GM18505 (cell line): Measurements from ENCODE around the gene CYP51A1.
"Not testable (repeated sequence)": the region's sequence is repeated elsewhere in the genome, so short reads cannot be mapped to it uniquely, and the experiment has no call there.

Experiments
- ATAC-seq: cut with Tn5 transposase; IDR thresholded peaks from one replicate; pipeline ENCODE4 v1.9.1; 2021; ENCODE audit not compliant: unreplicated experiment
- POLR2A ChIP-seq: IDR thresholded peaks from 4 replicates; pipeline ENCODE4 v1.6.1; 2011; ENCODE audit warnings: borderline replicate concordance; ENCODE audit not compliant: insufficient read depth, insufficient read length; ENCODE audit errors: extremely low read depth

The CYP51A1 gene

GRCh38 chr7:92100534-92100933 lies 33.7 kb downstream of the CYP51A1 start:
- no peak for TF ChIP-seq POLR2A
- ATAC-seq: no peak

- no peak for ATAC-seq
- TF ChIP-seq POLR2A: no peak
Observed at GRCh38 chr7:92095380-92095779, 38.9 kb downstream of the CYP51A1 start.

GRCh38 chr7:92092210-92092609 lies 42.1 kb downstream of the CYP51A1 start:
- no peak for ATAC-seq
- TF ChIP-seq POLR2A: no peak

- ATAC-seq: no peak
Observed at GRCh38 chr7:92088266-92088665, 46.0 kb downstream of the CYP51A1 start.

GRCh38 chr7:92083922-92084321 lies 50.4 kb downstream of the CYP51A1 start:
- ATAC-seq: not testable (repeated sequence)

More at GRCh38 chr7:92088266-92088665, 46.0 kb downstream of the CYP51A1 start:
- TF ChIP-seq POLR2A: no peak

GRCh38 chr7:92076509-92076908 lies 57.8 kb downstream of the CYP51A1 start:
- TF ChIP-seq POLR2A: no peak

GRCh38 chr7:92075455-92076158 lies 58.7 kb downstream of the CYP51A1 start:
- no peak for TF ChIP-seq POLR2A

More at GRCh38 chr7:92076509-92076908, 57.8 kb downstream of the CYP51A1 start:
- no peak for ATAC-seq

GRCh38 chr7:92072708-92073107 lies 61.6 kb downstream of the CYP51A1 start:
- TF ChIP-seq POLR2A: no peak
- no peak for ATAC-seq

More at GRCh38 chr7:92075455-92076158, 58.7 kb downstream of the CYP51A1 start:
- peak; percentile 83 for ATAC-seq

GRCh38 chr7:92072121-92072520 lies 62.2 kb downstream of the CYP51A1 start:
- no peak for ATAC-seq
- TF ChIP-seq POLR2A: no peak

- no peak for TF ChIP-seq POLR2A
- ATAC-seq: no peak
Observed at GRCh38 chr7:92071032-92071431, 63.2 kb downstream of the CYP51A1 start.

GRCh38 chr7:92064438-92065029 lies 69.7 kb downstream of the CYP51A1 start:
- TF ChIP-seq POLR2A: no peak
- ATAC-seq: no peak
